Upper lobe of right lung (tissue), 1 donor: ENCODE data around the gene CD63. TPM values are rescaled to one million over a fixed set of nuclear protein-coding genes. Genes with fewer than 3 reads are reported as not detected.

Experiments used
- ATAC-seq: fragments of 200-7000 bp; cut with Tn5 transposase; one replicate; pipeline ENCODE4 v1.9.1; 2020; ENCODE audit warnings: mild to moderate bottlenecking, moderate library complexity
- DNase-seq: peaks from one replicate; pipeline ENCODE4 v3.0.0-alpha.2; 2020
- H3K27ac ChIP-seq: fragments of 200-600 bp; one replicate; pipeline ENCODE4 v1.8.0; 2022
- H3K27me3 ChIP-seq: fragments of 200-600 bp; one replicate; pipeline ENCODE4 v1.8.0; 2022; ENCODE audit warnings: mild to moderate bottlenecking
- H3K36me3 ChIP-seq: fragments of 200-600 bp; one replicate; pipeline ENCODE4 v1.8.0; 2022
- H3K4me1 ChIP-seq: fragments of 200-600 bp; one replicate; pipeline ENCODE4 v1.8.0; 2022
- H3K4me3 ChIP-seq: fragments of 200-600 bp; one replicate; pipeline ENCODE4 v1.8.0; 2022; ENCODE audit warnings: mild to moderate bottlenecking
- H3K9me3 ChIP-seq: fragments of 200-600 bp; one replicate; pipeline ENCODE4 v1.8.0; 2022
- intact Hi-C: fragments of 100-400 bp; cut with DNase I; formaldehyde crosslinking; loops from one replicate; pipeline ENCODE4 v1.11.0; 2022
- total RNA-seq: library from RNA; stranded (reverse); fragmentation: NEBNext Ultra II Directional; extraction: Animal tissue kit (Norgen Biotek cat#: 25700); gene quantifications from one replicate; pipeline ENCODE4 v1.2.1, GENCODE V29; 2021
- TF ChIP-seq, protein P1 (sequence below): fragments of 200-600 bp; IDR thresholded peaks from one replicate; pipeline ENCODE4 v1.8.0; 2022; ENCODE audit warnings: antibody characterized with exemption
- donor health status: DM: no; HTN: yes; CAD: no; lungs with severe emphysema.

The CD63 gene
- total RNA-seq, 1 donor from 2014 or later = 1,158 TPM

DNA sequence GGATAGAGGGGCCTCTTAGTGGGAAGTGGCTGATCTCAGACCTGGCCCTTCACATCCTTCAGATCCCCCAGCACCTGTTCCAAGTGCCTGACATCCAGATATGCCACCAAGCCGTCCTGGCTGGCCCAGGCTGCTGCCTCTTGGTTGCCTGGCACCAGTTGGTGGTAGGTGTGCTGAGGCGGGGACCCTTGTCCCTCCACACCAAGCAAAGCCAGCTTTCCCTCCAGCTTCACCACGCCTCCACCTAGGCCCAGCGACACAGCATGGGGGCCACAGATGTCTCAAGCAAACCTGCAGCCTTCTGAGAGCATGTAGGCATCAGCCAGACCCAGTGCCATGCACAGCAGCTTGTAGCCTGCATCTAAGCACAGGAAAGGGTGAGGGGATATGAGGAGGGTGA, 3.5 kb upstream of the CD63 start:
- H3K27me3 ChIP-seq = no peaks in the 10 kb centered on the region
- H3K36me3 ChIP-seq = peaks cover 1% of the 10 kb centered on the region
- H3K4me3 ChIP-seq = no peak overlapping the region
- no peaks in the 10 kb centered on the region for H3K9me3 ChIP-seq
- H3K27ac ChIP-seq = no peak overlapping the region
- ATAC-seq (no peak), DNase-seq (no peak)
- H3K4me1 ChIP-seq = peaks cover 17% of the 10 kb centered on the region
- intact Hi-C loops = no loop called here
- TF ChIP-seq, protein P1, sequence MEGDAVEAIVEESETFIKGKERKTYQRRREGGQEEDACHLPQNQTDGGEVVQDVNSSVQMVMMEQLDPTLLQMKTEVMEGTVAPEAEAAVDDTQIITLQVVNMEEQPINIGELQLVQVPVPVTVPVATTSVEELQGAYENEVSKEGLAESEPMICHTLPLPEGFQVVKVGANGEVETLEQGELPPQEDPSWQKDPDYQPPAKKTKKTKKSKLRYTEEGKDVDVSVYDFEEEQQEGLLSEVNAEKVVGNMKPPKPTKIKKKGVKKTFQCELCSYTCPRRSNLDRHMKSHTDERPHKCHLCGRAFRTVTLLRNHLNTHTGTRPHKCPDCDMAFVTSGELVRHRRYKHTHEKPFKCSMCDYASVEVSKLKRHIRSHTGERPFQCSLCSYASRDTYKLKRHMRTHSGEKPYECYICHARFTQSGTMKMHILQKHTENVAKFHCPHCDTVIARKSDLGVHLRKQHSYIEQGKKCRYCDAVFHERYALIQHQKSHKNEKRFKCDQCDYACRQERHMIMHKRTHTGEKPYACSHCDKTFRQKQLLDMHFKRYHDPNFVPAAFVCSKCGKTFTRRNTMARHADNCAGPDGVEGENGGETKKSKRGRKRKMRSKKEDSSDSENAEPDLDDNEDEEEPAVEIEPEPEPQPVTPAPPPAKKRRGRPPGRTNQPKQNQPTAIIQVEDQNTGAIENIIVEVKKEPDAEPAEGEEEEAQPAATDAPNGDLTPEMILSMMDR = no peak

GRCh38 chr12:55729819-55730818, 1.3 kb upstream of the CD63 start:
- ATAC-seq = peak; percentile 38
- peak; percentile 86 for DNase-seq
- Histone ChIP-seq H3K4me3 (peak overlapping the region; percentile 74), H3K27me3 (no peaks in the 10 kb centered on the region), H3K27ac (peak overlapping the region; percentile 97), H3K36me3 (peaks cover 23% of the 10 kb centered on the region), H3K9me3 (no peaks in the 10 kb centered on the region), H3K4me1 (peaks cover 39% of the 10 kb centered on the region)
- intact Hi-C loops = no loop called here
- TF ChIP-seq, protein P1 = no peak

DNA sequence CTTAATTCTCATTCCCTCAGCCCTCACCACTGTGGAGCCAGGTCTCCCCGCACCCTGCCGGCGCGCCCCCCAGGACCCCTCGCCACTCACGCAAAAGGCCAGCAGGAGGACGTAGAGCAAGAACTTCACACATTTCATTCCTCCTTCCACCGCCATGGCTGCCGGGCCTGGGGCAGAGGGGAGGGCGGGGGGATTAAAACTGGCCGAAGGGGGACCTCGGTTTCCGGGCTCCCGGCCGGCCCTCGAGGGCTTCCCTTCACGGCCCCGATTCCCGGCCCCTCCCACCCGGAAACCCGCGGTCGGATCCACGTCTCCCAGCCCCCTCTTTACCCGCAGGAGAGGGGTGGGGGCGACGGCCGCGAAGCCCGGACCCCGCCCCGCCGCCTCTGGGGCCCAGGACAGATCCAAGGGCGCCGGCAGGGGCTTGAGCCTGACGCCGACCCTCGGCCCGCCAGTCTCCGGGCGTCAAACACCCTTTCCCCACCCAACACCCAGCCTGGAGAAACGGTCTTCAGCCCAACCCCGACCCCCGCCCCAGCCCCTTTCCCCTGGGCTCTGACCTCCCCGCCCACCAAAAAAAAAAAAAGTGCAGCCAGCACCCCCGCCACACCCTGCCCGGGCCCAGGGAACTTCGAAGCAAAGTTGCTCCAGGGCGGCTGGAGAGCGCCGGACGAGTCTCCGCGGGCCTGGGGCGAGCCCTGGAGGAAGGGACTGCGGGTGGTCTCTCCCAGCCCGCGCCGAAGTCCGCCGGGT, 447 bp downstream of the CD63 start:
- intact Hi-C loops = no loop called here
- DNase-seq = peak; percentile 93
- no peaks in the 10 kb centered on the region for H3K27me3 ChIP-seq
- ATAC-seq = peak; percentile 60
- peak overlapping the region; percentile 97 for H3K27ac ChIP-seq
- H3K4me1 ChIP-seq = peaks cover 44% of the 10 kb centered on the region
- no peaks in the 10 kb centered on the region for H3K9me3 ChIP-seq
- H3K36me3 ChIP-seq = peaks cover 41% of the 10 kb centered on the region
- TF ChIP-seq, protein P1 = no peak
- peak overlapping the region; percentile 74 for H3K4me3 ChIP-seq

DNA sequence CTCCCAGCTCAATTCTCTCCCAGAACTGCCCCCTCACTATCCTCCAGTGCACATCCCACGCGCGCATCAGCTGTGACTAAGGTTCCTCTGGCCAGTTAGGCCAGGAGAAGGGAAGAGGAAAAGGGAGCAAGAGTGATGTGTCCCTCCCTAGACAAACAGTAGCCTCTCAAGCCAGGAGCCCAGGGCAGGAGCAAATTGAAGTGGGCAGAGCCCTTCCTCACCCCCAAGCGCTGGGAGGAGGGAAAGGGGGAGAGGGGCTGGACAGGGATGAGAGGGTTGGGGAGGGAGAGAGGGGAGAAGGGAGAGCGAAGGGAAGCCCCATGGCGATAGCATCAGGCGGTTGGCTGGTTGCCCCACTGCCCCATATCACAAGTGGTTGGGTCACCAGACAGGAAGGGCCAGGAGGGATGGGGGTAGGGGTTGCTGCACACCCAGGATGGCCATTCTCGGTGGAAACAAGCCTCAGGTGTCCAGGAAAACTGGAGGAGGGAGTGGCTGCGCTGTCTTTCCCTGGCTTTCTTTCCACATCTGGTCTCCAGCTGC, 1.1 kb downstream of the CD63 start:
- peak overlapping the region; percentile 74 for H3K4me3 ChIP-seq
- DNase-seq (peak; percentile 91), ATAC-seq (peak; percentile 28)
- peak overlapping the region; percentile 97 for H3K27ac ChIP-seq
- H3K27me3 ChIP-seq = no peaks in the 10 kb centered on the region
- peaks cover 44% of the 10 kb centered on the region for H3K4me1 ChIP-seq
- peaks cover 47% of the 10 kb centered on the region for H3K36me3 ChIP-seq
- TF ChIP-seq, protein P1 = no peak
- H3K9me3 ChIP-seq = no peaks in the 10 kb centered on the region
- intact Hi-C loops = no loop called here

- intact Hi-C loops = no loop called here
- peak overlapping the region; percentile 97 for H3K27ac ChIP-seq
- H3K9me3 ChIP-seq = no peaks in the 10 kb centered on the region
- no peak for ATAC-seq
- H3K4me1 ChIP-seq = peaks cover 44% of the 10 kb centered on the region
- H3K27me3 ChIP-seq = no peaks in the 10 kb centered on the region
- H3K36me3 ChIP-seq = peaks cover 51% of the 10 kb centered on the region
- DNase-seq = no peak
- peak overlapping the region; percentile 74 for H3K4me3 ChIP-seq
- TF ChIP-seq, protein P1 = no peak
Observed at GRCh38 chr12:55726971-55727370, 1.8 kb downstream of the CD63 start.
